Liver (tissue), 9 donors: ENCODE results near the gene MIF4GD. TPM values are rescaled to one million over a fixed set of nuclear protein-coding genes. Genes with fewer than 3 reads are reported as not detected.

Experiments
- DNase-seq: peaks from one replicate; pipeline ENCODE4 v3.0.0-alpha.2; 2017; ENCODE audit warnings: low spot score
- H3K27ac ChIP-seq, 2 donors: one replicate each; pipeline ENCODE4 v1.7.0; 2013; ENCODE audit warnings: inconsistent platforms in 2 of 2, low read length in 2 of 2, control low read depth in 1 of 2, low read depth in 1 of 2, mild to moderate bottlenecking in 1 of 2
- H3K27me3 ChIP-seq, 4 donors: one replicate each; pipeline versions ENCODE4 v1.6.1 to v1.7.0; 2013; ENCODE audit warnings: low read length in 3 of 4, inconsistent platforms in 1 of 4, mild to moderate bottlenecking in 1 of 4, moderate library complexity in 1 of 4; ENCODE audit not compliant: control insufficient read depth in 4 of 4, insufficient read depth in 4 of 4
- H3K36me3 ChIP-seq, 4 donors: one replicate each; pipeline versions ENCODE4 v1.6.1 to v1.7.0; 2013; ENCODE audit warnings: low read length in 3 of 4, mild to moderate bottlenecking in 3 of 4, low read depth in 1 of 4, moderate library complexity in 1 of 4; ENCODE audit not compliant: control insufficient read depth in 4 of 4, insufficient read depth in 3 of 4
- H3K4me1 ChIP-seq, 4 donors: one replicate each; pipeline versions ENCODE4 v1.6.1 to v1.7.0; 2013; ENCODE audit warnings: low read length in 3 of 4, mild to moderate bottlenecking in 3 of 4, moderate library complexity in 1 of 4; ENCODE audit not compliant: control insufficient read depth in 4 of 4, insufficient read depth in 4 of 4
- H3K4me3 ChIP-seq, 3 donors: one replicate each; pipeline versions ENCODE4 v1.6.1 to v1.7.0; 2013; ENCODE audit warnings: low read length in 3 of 3, control low read depth in 1 of 3, low read depth in 1 of 3, mild to moderate bottlenecking in 1 of 3
- H3K9ac ChIP-seq, 2 donors: one replicate each; pipeline ENCODE4 v1.7.0; 2013; ENCODE audit warnings: low read length in 2 of 2, mild to moderate bottlenecking in 2 of 2, moderate library complexity in 2 of 2, control low read depth in 1 of 2, low read depth in 1 of 2
- H3K9me3 ChIP-seq, 4 donors: one replicate each; pipeline versions ENCODE4 v1.6.1 to v1.7.0; 2013; ENCODE audit warnings: low read length in 3 of 4; ENCODE audit not compliant: control insufficient read depth in 4 of 4
- CTCF ChIP-seq: fragments of 150-350 bp; IDR thresholded peaks from 2 replicates; pipeline ENCODE4 v1.5.1; 2017; ENCODE audit warnings: improper control_type of control experiment, low read depth, low read length; ENCODE audit not compliant: missing input control
- EGR1 ChIP-seq, 2 donors: IDR thresholded peaks; 2 replicates each; pipeline ENCODE4 v1.6.1; 2016 to 2018; ENCODE audit warnings: antibody characterized with exemption in 2 of 2, low read depth in 2 of 2
- FOXA1 ChIP-seq: IDR thresholded peaks from 2 replicates; pipeline ENCODE4 v1.6.1; 2016; ENCODE audit warnings: antibody characterized with exemption
- FOXA2 ChIP-seq: IDR thresholded peaks from 2 replicates; pipeline ENCODE4 v1.6.1; 2016; ENCODE audit warnings: antibody characterized with exemption
- GABPA ChIP-seq, 2 donors: IDR thresholded peaks in 1 of 2; conservative IDR thresholded peaks in 1 of 2; 2 replicates each; pipeline ENCODE4 v1.6.1; 2016; ENCODE audit warnings: antibody characterized with exemption in 2 of 2, mild to moderate bottlenecking in 1 of 2, moderate library complexity in 1 of 2
- HNF4A ChIP-seq, 2 donors: conservative IDR thresholded peaks; 2 replicates each; pipeline ENCODE4 v1.6.1; 2016; ENCODE audit warnings: antibody characterized with exemption in 2 of 2, mild to moderate bottlenecking in 2 of 2
- HNF4G ChIP-seq: IDR thresholded peaks from 2 replicates; pipeline ENCODE4 v1.6.1; 2016; ENCODE audit warnings: antibody characterized with exemption
- JUND ChIP-seq, 2 donors: IDR thresholded peaks; 2 replicates each; pipeline ENCODE4 v1.6.1; 2016; ENCODE audit warnings: antibody characterized with exemption in 2 of 2
- NR2F2 ChIP-seq: IDR thresholded peaks from 2 replicates; pipeline ENCODE4 v1.6.1; 2016; ENCODE audit warnings: antibody characterized with exemption
- RAD21 ChIP-seq, 2 donors: IDR thresholded peaks; 2 replicates each; pipeline ENCODE4 v1.6.1; 2016; ENCODE audit warnings: antibody characterized with exemption in 2 of 2, mild to moderate bottlenecking in 2 of 2
- REST ChIP-seq: IDR thresholded peaks from 2 replicates; pipeline ENCODE4 v1.6.1; 2016; ENCODE audit warnings: antibody characterized with exemption, mild to moderate bottlenecking
- RXRA ChIP-seq, 2 donors: IDR thresholded peaks; 2 replicates each; pipeline ENCODE4 v1.6.1; 2017 to 2018; ENCODE audit warnings: antibody characterized with exemption in 2 of 2, mild to moderate bottlenecking in 1 of 2
- SP1 ChIP-seq: IDR thresholded peaks from 2 replicates; pipeline ENCODE4 v1.6.1; 2018; ENCODE audit warnings: antibody characterized with exemption, mild to moderate bottlenecking
- ZBTB33 ChIP-seq: IDR thresholded peaks from 2 replicates; pipeline ENCODE4 v1.6.1; 2016; ENCODE audit warnings: antibody characterized with exemption
- WGBS: extraction: QIAGEN DNeasy Blood & Tissue Kit; methylation state at CpG from one replicate; pipeline ENCODE4 v1.1.7; 2013; 5-methylcytosine and 5-hydroxymethylcytosine counted together
- polyA plus RNA-seq, 2 donors: library from polyadenylated mRNA; stranded (reverse) in 1 of 2; unstranded in 1 of 2; fragments of 200-250 nt in 1 of 2; fragments of >200 nt in 1 of 2; fragmentation: Nextera tagmentation in 1 of 2; extraction: Ambion mirVana in 1 of 2; gene quantifications; one replicate each; pipeline versions ENCODE4 v1.2.1 to v1.2.3, GENCODE V29; 2013 to 2015
- total RNA-seq, 2 donors: library from RNA; depleted of rRNA; stranded (reverse); fragments of >200 nt; gene quantifications; one replicate each; pipeline ENCODE4 v1.2.3, GENCODE V29; 2014
- donor health status: healthy.
- donor health status: healthy.
- donor health status: healthy.
- donor health status: healthy.
- donor health status: healthy.

MIF4GD gene
- total and polyA plus RNA-seq, 4 donors: 6.2 to 13.6 (median 9.7) TPM

- Histone ChIP-seq H3K36me3 (peaks cover 1 to 24% (median 10%) of the 10 kb centered on the region in 4 donors), H3K9me3 (no peaks in the 10 kb centered on the region), H3K4me1 (peaks cover 0 to 12% (median 5%) of the 10 kb centered on the region in 4 donors), H3K9ac (no peak overlapping the region), H3K27me3 (no peaks in the 10 kb centered on the region), H3K27ac (no peak overlapping the region), H3K4me3 (no peak overlapping the region)
- no peak for TF ChIP-seq FOXA2
- no peak for TF ChIP-seq GABPA (IDR thresholded peaks at IDR 0.05 in 1 of 2, conservative IDR thresholded peaks at IDR 0.05 in 1 of 2)
- no peak for TF ChIP-seq HNF4A (conservative IDR thresholded peaks at IDR 0.05)
- no peak for TF ChIP-seq CTCF
- TF ChIP-seq SP1: no peak
- TF ChIP-seq RXRA (IDR thresholded peaks at IDR 0.05): no peak
- TF ChIP-seq JUND (IDR thresholded peaks at IDR 0.05): no peak
- TF ChIP-seq NR2F2: no peak
- no peak for TF ChIP-seq EGR1 (IDR thresholded peaks at IDR 0.05; ENCODE audit: low read depth in 2 of 2)
- no peak for TF ChIP-seq RAD21 (IDR thresholded peaks at IDR 0.05)
- TF ChIP-seq FOXA1: no peak
- TF ChIP-seq HNF4G: no peak
- TF ChIP-seq REST: no peak
- WGBS: 89% methylated on average over 5 of the region's 5 CpGs
- no peak for DNase-seq
These were observed 45.2 kb upstream of the MIF4GD start for GRCh38 chr17:75316253-75316652.

- peaks cover 1 to 21% (median 8%) of the 10 kb centered on the region in 4 donors for H3K36me3 ChIP-seq
- H3K4me1 ChIP-seq: peaks cover 0 to 12% (median 5%) of the 10 kb centered on the region in 4 donors
- no peak for DNase-seq
- no peak overlapping the region for H3K4me3 ChIP-seq
- TF ChIP-seq ZBTB33 (no peak), FOXA1 (no peak), HNF4G (no peak), JUND (IDR thresholded peaks at IDR 0.05) (no peak), CTCF (no peak), NR2F2 (no peak), FOXA2 (no peak), RAD21 (IDR thresholded peaks at IDR 0.05) (no peak), EGR1 (IDR thresholded peaks at IDR 0.05; ENCODE audit: low read depth in 2 of 2) (no peak), RXRA (IDR thresholded peaks at IDR 0.05) (no peak)
- 85% methylated on average over 19 of the region's 19 CpGs for WGBS
- H3K9me3 ChIP-seq: no peaks in the 10 kb centered on the region
- H3K27ac ChIP-seq: no peak overlapping the region
- no peak overlapping the region for H3K9ac ChIP-seq
- no peaks in the 10 kb centered on the region for H3K27me3 ChIP-seq
These were observed 44.7 kb upstream of the MIF4GD start for GRCh38 chr17:75315541-75316243.
